GM12878 (cell line): Measurements from ENCODE around the gene UMOD. TPM values are rescaled to one million over a fixed set of nuclear protein-coding genes. Genes with fewer than 3 reads are reported as not detected.

Experiments used
- ATAC-seq: fragments of 200-7000 bp; cut with Tn5 transposase; 3 replicates; pipeline ENCODE4 v1.9.1; 2020; ENCODE audit warnings: mild to moderate bottlenecking, moderate library complexity
- BruUV-seq: library from RNA; stranded (reverse); fragments of 400-500 nt; replicated peaks from 2 replicates; lab custom pipeline; 2021; lab: Mats Ljungman, UMichigan
- CTCF ChIA-PET: fragments of 300-600 bp; sonication (Branson Sonifier 250); formaldehyde crosslinking; extraction: SDS; loops from one replicate; lab custom pipeline; 2021; ENCODE audit warnings: inconsistent platforms; lab: Yijun Ruan, JAX
- POLR2A ChIA-PET: fragments of 350-600 bp; formaldehyde crosslinking; extraction: SDS; loops from one replicate; lab custom pipeline; 2021; ENCODE audit warnings: inconsistent platforms; lab: Charles Lee
- RAD21 ChIA-PET: fragments of 300-600 bp; sonication (Branson Sonifier 250); formaldehyde crosslinking; loops from one replicate; lab custom pipeline; 2023; ENCODE audit warnings: antibody characterized with exemption; ENCODE audit not compliant: unreplicated experiment; lab: Charles Lee
- SMC1A ChIA-PET: fragments of 300-600 bp; sonication (Branson Sonifier 250); formaldehyde crosslinking; loops from one replicate; lab custom pipeline; 2023; ENCODE audit not compliant: unreplicated experiment, uncharacterized antibody; lab: Charles Lee
- DNase-seq: peaks from one replicate; pipeline ENCODE4 v3.0.0-alpha.2; 2011; ENCODE audit warnings: low read depth, low spot score
- FAIRE-seq: peaks from 3 replicates; lab custom pipeline; 2011; peaks lifted over from hg19 to GRCh38; lab: Jason Lieb, UNC
- H2AFZ ChIP-seq: 2 replicates; pipeline ENCODE4 v1.6.0; 2011; ENCODE audit warnings: low read depth, low read length, control low read depth; ENCODE audit not compliant: control insufficient read depth
- H3K27ac ChIP-seq: 2 replicates; pipeline ENCODE4 v1.5.1; 2011; ENCODE audit warnings: control low read depth; ENCODE audit not compliant: control insufficient read depth, insufficient read depth
- H3K27me3 ChIP-seq, 2 experiments: replicated peaks in 1 of 2; 2 replicates each; pipeline versions ENCODE4 v1.6.0 to v1.6.1; 2011; ENCODE audit warnings: low read length in 1 of 2; ENCODE audit not compliant: control insufficient read depth in 2 of 2, insufficient read depth in 2 of 2
- H3K36me3 ChIP-seq, 2 experiments: 2 replicates each; pipeline ENCODE4 v1.5.1; 2011; ENCODE audit warnings: low read length in 1 of 2; ENCODE audit not compliant: control insufficient read depth in 2 of 2, insufficient read depth in 2 of 2
- H3K4me1 ChIP-seq: 2 replicates; pipeline ENCODE4 v1.6.1; 2011; ENCODE audit warnings: mild to moderate bottlenecking, low read length, moderate library complexity, mixed read lengths; ENCODE audit not compliant: control insufficient read depth, insufficient read depth
- H3K4me2 ChIP-seq: 2 replicates; pipeline ENCODE4 v1.6.0; 2011; ENCODE audit warnings: control low read depth; ENCODE audit not compliant: control insufficient read depth, insufficient read depth
- H3K4me3 ChIP-seq: fragments of 200-600 bp; sonication (generic); 2 replicates; pipeline ENCODE4 v1.5.1; 2016
- H3K79me2 ChIP-seq: 2 replicates; pipeline ENCODE4 v1.6.0; 2011; ENCODE audit warnings: low read length; ENCODE audit not compliant: control insufficient read depth, insufficient read depth
- H3K9ac ChIP-seq: 2 replicates; pipeline ENCODE4 v1.8.0; 2011; ENCODE audit warnings: low read length, control low read depth, mixed read lengths; ENCODE audit not compliant: control insufficient read depth, insufficient read depth
- H3K9me3 ChIP-seq: replicated peaks from 3 replicates; pipeline ENCODE4 v1.5.1; 2011; ENCODE audit warnings: mild to moderate bottlenecking, low read length; ENCODE audit not compliant: control insufficient read depth, insufficient read depth
- H4K20me1 ChIP-seq: 2 replicates; pipeline ENCODE4 v1.6.0; 2011; ENCODE audit not compliant: control insufficient read depth, insufficient read depth
- ASH2L ChIP-seq: fragments of 300-600, 200-600 bp; sonication (generic); IDR thresholded peaks from 2 replicates; pipeline ENCODE4 v1.6.1; 2017; ENCODE audit warnings: low read depth, mild to moderate bottlenecking, borderline replicate concordance
- CEBPZ ChIP-seq: fragments of 150-350 bp; IDR thresholded peaks from 2 replicates; pipeline ENCODE4 v1.6.1; 2016; ENCODE audit warnings: low read depth, low read length
- CHD2 ChIP-seq: IDR thresholded peaks from 2 replicates; pipeline ENCODE4 v1.6.1; 2011; ENCODE audit warnings: low read depth, low read length, improper control_type of control experiment, borderline replicate concordance
- MTA3 ChIP-seq: IDR thresholded peaks from 2 replicates; pipeline ENCODE4 v1.6.1; 2012; ENCODE audit warnings: low read length, inconsistent platforms, borderline replicate concordance
- RFX5 ChIP-seq: IDR thresholded peaks from 2 replicates; pipeline ENCODE4 v1.6.1; 2011; ENCODE audit warnings: low read depth, low read length, improper control_type of control experiment
- SIX5 ChIP-seq: IDR thresholded peaks from 2 replicates; pipeline ENCODE4 v1.6.1; 2011; ENCODE audit warnings: mild to moderate bottlenecking, low read depth, low read length, moderate library complexity; ENCODE audit not compliant: severe bottlenecking
- USF2 ChIP-seq: IDR thresholded peaks from 2 replicates; pipeline ENCODE4 v1.6.1; 2011; ENCODE audit warnings: low read depth, low read length, improper control_type of control experiment, borderline replicate concordance
- WGBS: methylation state at CpG from one replicate; pipeline ENCODE4 v1.1.6; 2016; ENCODE audit warnings: low lambda C conversion rate; ENCODE audit not compliant: insufficient replicate concordance, insufficient coverage; ENCODE audit errors: missing lambda C conversion rate; 5-methylcytosine and 5-hydroxymethylcytosine counted together
- in situ Hi-C: fragments of 300-500 bp; cut with MboI; formaldehyde crosslinking; loops from 9 replicates; pipeline ENCODE4 v1.14.3; 2018; ENCODE audit warnings: mixed read lengths
- intact Hi-C: fragments of 100-400 bp; cut with micrococcal nuclease; formaldehyde crosslinking; loops from one replicate; pipeline ENCODE4 v1.14.2; 2022; ENCODE audit not compliant: unreplicated experiment
- polyA plus RNA-seq, 11 experiments: library from polyadenylated mRNA; depleted of rRNA in 4 of 11; unstranded in 6 of 11; stranded (reverse) in 5 of 11; fragments of >200 nt; fragmentation: Nextera tagmentation in 4 of 11; fragmentation: Illumina TruSeq in 1 of 11; extraction: Ambion mirVana in 4 of 11; extraction: Trizol in 1 of 11; gene quantifications; 1 replicate in 1 of 11; 2 replicates in 10 of 11; pipeline versions ENCODE4 v1.2.1 to v1.2.3, GENCODE V29; 2011 to 2016; ENCODE audit warnings: inconsistent platforms in 2 of 11, missing spikeins in 2 of 11, low read depth in 1 of 11
- total RNA-seq, 4 experiments: library from RNA; depleted of rRNA in 3 of 4; stranded (reverse); fragments of >200 nt in 3 of 4; fragmentation: Illumina TruSeq in 1 of 4; extraction: Trizol in 1 of 4; gene quantifications; 2 replicates each; pipeline versions ENCODE4 v1.2.1 to v1.2.3, GENCODE V29; 2013 to 2021

Gene UMOD
- total and polyA plus RNA-seq, 10 of the 15 experiments (the other 5 are each of a cell fraction or from before 2014, with no cell fraction given): not detected

- POLR2A ChIA-PET: no interaction called here
- no peak for DNase-seq
- TF ChIP-seq ASH2L: no peak
- TF ChIP-seq CHD2: no peak
- no peak for TF ChIP-seq USF2
- no peak for TF ChIP-seq CEBPZ
- no peak for TF ChIP-seq SIX5
- TF ChIP-seq MTA3: no peak
- no peak for TF ChIP-seq RFX5
- Histone ChIP-seq H2AFZ (no peak overlapping the region), H4K20me1 (no peaks in the 10 kb centered on the region), H3K4me3 (no peak overlapping the region), H3K4me2 (no peak overlapping the region), H3K79me2 (no peaks in the 10 kb centered on the region), H3K36me3 (no peaks in the 10 kb centered on the region), H3K9ac (no peak overlapping the region), H3K27ac (no peak overlapping the region), H3K27me3 (no peaks in the 10 kb centered on the region; a peak in 1 of 4 replicates), H3K9me3 (no peaks in the 10 kb centered on the region), H3K4me1 (no peaks in the 10 kb centered on the region)
- CTCF ChIA-PET: interaction anchor here (0.7 to 1.6 kb wide), 2 partner anchors 422 to 578 kb away, joined by 3 to 5 read pairs; no protein-coding TSS in a partner anchor
- RAD21 ChIA-PET: no interaction called here
- SMC1A ChIA-PET: no interaction called here
- in situ Hi-C loops: no loop called here
- 0% methylated on average over 5 of the region's 5 CpGs for WGBS
- FAIRE-seq: no peak
- no peak for ATAC-seq
- BruUV-seq: no TSS peak
- intact Hi-C loops: no loop called here
Measured at GRCh38 chr16:20329392-20330138, 22.9 kb downstream of the UMOD start.
